HepG2 (cell line): Measurements from ENCODE around the gene ACBD6. TPM values are rescaled to one million over a fixed set of nuclear protein-coding genes. Genes with fewer than 3 reads are reported as not detected.

Experiments used
- ATAC-seq: fragments of 200-7000 bp; cut with Tn5 transposase; 3 replicates; pipeline ENCODE4 v1.9.1; 2020; ENCODE audit warnings: mild to moderate bottlenecking, moderate library complexity
- BruUV-seq: library from RNA; stranded (reverse); fragments of 400-500 nt; replicated peaks from 2 replicates; lab custom pipeline; 2021; lab: Mats Ljungman, UMichigan
- CTCF ChIA-PET: fragments of 300-600 bp; formaldehyde crosslinking; extraction: SDS; loops from one replicate; lab custom pipeline; 2021; ENCODE audit warnings: low total read pairs, inconsistent platforms, low intra/inter-chr PET ratio; lab: Yijun Ruan, JAX
- POLR2A ChIA-PET: fragments of 350-600 bp; sonication (Branson Sonifier 250); formaldehyde crosslinking; loops from one replicate; lab custom pipeline; 2020; ENCODE audit warnings: antibody characterized with exemption, inconsistent platforms; lab: Yijun Ruan, JAX
- DNase-seq: peaks from one replicate; pipeline ENCODE4 v3.0.0-alpha.2; 2015; ENCODE audit warnings: low spot score
- FAIRE-seq: peaks from 3 replicates; lab custom pipeline; 2011; peaks lifted over from hg19 to GRCh38; lab: Jason Lieb, UNC
- H2AFZ ChIP-seq: one replicate; pipeline ENCODE4 v1.6.1; 2011; ENCODE audit warnings: low read length, inconsistent platforms
- H3K27ac ChIP-seq: fragments of 300-600 bp; 3 replicates; pipeline ENCODE4 v1.8.0; 2011; ENCODE audit warnings: mixed run types, mild to moderate bottlenecking, mixed read lengths, low read length, inconsistent platforms; ENCODE audit not compliant: insufficient read depth; ENCODE audit errors: extremely low read length
- H3K27me3 ChIP-seq, 2 experiments: fragments of 200-600 bp in 1 of 2; 2 replicates in 1 of 2; 3 replicates in 1 of 2; pipeline versions ENCODE4 v1.6.0 to v1.8.0; 2011; ENCODE audit warnings: low read length in 2 of 2, mild to moderate bottlenecking in 2 of 2, moderate library complexity in 2 of 2, inconsistent platforms in 1 of 2; ENCODE audit not compliant: insufficient read depth in 2 of 2, control insufficient read depth in 1 of 2
- H3K36me3 ChIP-seq, 2 experiments: fragments of 200-600 bp in 1 of 2; replicated peaks in 1 of 2; 2 replicates in 1 of 2; 3 replicates in 1 of 2; pipeline versions ENCODE4 v1.5.1 to v1.8.0; 2011; ENCODE audit warnings: low read length in 2 of 2, inconsistent platforms in 1 of 2; ENCODE audit not compliant: insufficient read depth in 2 of 2, control insufficient read depth in 1 of 2
- H3K4me1 ChIP-seq: 2 replicates; pipeline ENCODE4 v1.5.1; 2012; ENCODE audit warnings: low read length, inconsistent platforms; ENCODE audit not compliant: insufficient read depth
- H3K4me2 ChIP-seq: 2 replicates; pipeline ENCODE4 v1.6.0; 2011; ENCODE audit warnings: low read depth, low read length, inconsistent platforms
- H3K4me3 ChIP-seq, 3 experiments: fragments of 200-600 bp in 1 of 3; sonication (generic), shearing (Covaris generic) in 1 of 3; replicated peaks in 1 of 3; 2 replicates each; pipeline ENCODE4 v1.5.1; 2011 to 2016; ENCODE audit warnings: low read length in 3 of 3, inconsistent platforms in 2 of 3, low read depth in 2 of 3, mild to moderate bottlenecking in 2 of 3, control low read depth in 1 of 3, mixed read lengths in 1 of 3; ENCODE audit not compliant: insufficient read depth in 1 of 3
- H3K79me2 ChIP-seq: one replicate; pipeline ENCODE4 v1.6.1; 2011; ENCODE audit warnings: low read length, inconsistent platforms; ENCODE audit not compliant: insufficient read depth
- H3K9ac ChIP-seq: 2 replicates; pipeline ENCODE4 v1.6.0; 2011; ENCODE audit warnings: mild to moderate bottlenecking, low read depth, low read length, inconsistent platforms; ENCODE audit not compliant: insufficient read depth
- H3K9me3 ChIP-seq: 2 replicates; pipeline ENCODE4 v1.5.1; 2012; ENCODE audit warnings: mild to moderate bottlenecking, low read length
- H4K20me1 ChIP-seq: 2 replicates; pipeline ENCODE4 v1.6.0; 2011; ENCODE audit warnings: inconsistent platforms, mild to moderate bottlenecking, low read length, moderate library complexity; ENCODE audit not compliant: insufficient read depth
- AKAP8 ChIP-seq: sonication (generic); formaldehyde crosslinking; IDR thresholded peaks from 2 replicates; pipeline ENCODE4 v1.5.1; 2020; ENCODE audit warnings: mild to moderate bottlenecking, missing genetic modification reagents
- GABPA ChIP-seq, 2 experiments: IDR thresholded peaks; 2 replicates each; pipeline ENCODE4 v1.6.1; 2011 to 2016; ENCODE audit warnings: low read depth in 2 of 2, low read length in 1 of 2, missing biosample characterization in 1 of 2, missing genetic modification characterization in 1 of 2
- NFYC ChIP-seq: IDR thresholded peaks from 2 replicates; pipeline ENCODE4 v1.6.1; 2016; ENCODE audit warnings: missing genetic modification reagents, missing compliant biosample characterization
- RELA ChIP-seq: sonication (generic); formaldehyde crosslinking; IDR thresholded peaks from 2 replicates; pipeline ENCODE4 v1.4.0; 2020; ENCODE audit warnings: missing genetic modification reagents
- RXRA ChIP-seq: sonication (generic); formaldehyde crosslinking; IDR thresholded peaks from 2 replicates; pipeline ENCODE4 v1.5.1; 2020; ENCODE audit warnings: missing genetic modification reagents
- SNAPC5 ChIP-seq: sonication (generic); formaldehyde crosslinking; IDR thresholded peaks from 2 replicates; pipeline ENCODE4 v1.8.1; 2023; ENCODE audit warnings: mild to moderate bottlenecking, missing genetic modification reagents, borderline replicate concordance
- TMF1 ChIP-seq: sonication (generic); formaldehyde crosslinking; IDR thresholded peaks from 2 replicates; pipeline ENCODE4 v1.8.1; 2022; ENCODE audit warnings: low read depth, missing genetic modification reagents
- ZBTB21 ChIP-seq: sonication (generic); formaldehyde crosslinking; IDR thresholded peaks from 2 replicates; pipeline ENCODE4 v1.4.0; 2020; ENCODE audit warnings: missing genetic modification reagents
- ZHX1 ChIP-seq: sonication (generic); formaldehyde crosslinking; IDR thresholded peaks from 2 replicates; pipeline ENCODE4 v1.8.1; 2022; ENCODE audit warnings: low read depth, mild to moderate bottlenecking, missing genetic modification reagents
- ZNF234 ChIP-seq: sonication (generic); formaldehyde crosslinking; conservative IDR thresholded peaks from 2 replicates; pipeline ENCODE4 v1.5.1; 2020; ENCODE audit warnings: mild to moderate bottlenecking, missing genetic modification reagents
- ZNF281 ChIP-seq: sonication (generic); formaldehyde crosslinking; IDR thresholded peaks from 2 replicates; pipeline ENCODE4 v1.4.0; 2020; ENCODE audit warnings: missing genetic modification reagents, borderline replicate concordance
- WGBS: methylation state at CpG from one replicate; pipeline ENCODE4 v1.1.6; 2017; ENCODE audit warnings: low lambda C conversion rate; 5-methylcytosine and 5-hydroxymethylcytosine counted together
- in situ Hi-C: cut with HindIII; loops from 2 replicates; pipeline ENCODE4 v1.10.0; 2017; ENCODE audit warnings: low pct_unique_long_range_greater_than_20kb; ENCODE audit not compliant: extremely low pct_ligation_motif_present
- intact Hi-C: fragments of 100-400 bp; cut with micrococcal nuclease; formaldehyde crosslinking; loops from one replicate; pipeline ENCODE4 v1.10.0; 2022; ENCODE audit not compliant: unreplicated experiment
- polyA plus RNA-seq, 8 experiments: library from polyadenylated mRNA; depleted of rRNA in 3 of 8; stranded (reverse) in 7 of 8; unstranded in 1 of 8; fragments of >200 nt; fragmentation: Illumina TruSeq in 4 of 8; extraction: Trizol in 4 of 8; gene quantifications; 2 replicates each; pipeline versions ENCODE4 v1.2.1 to v1.2.3, GENCODE V29; 2011 to 2016; ENCODE audit warnings: low read depth in 4 of 8, missing spikeins in 1 of 8, mixed read lengths in 1 of 8; ENCODE audit not compliant: insufficient read depth in 1 of 8
- total RNA-seq, 5 experiments: library from RNA; depleted of rRNA; stranded (reverse); fragments of >200 nt; fragmentation: Illumina TruSeq; extraction: Trizol; gene quantifications; 2 replicates each; pipeline ENCODE4 v1.2.3, GENCODE V29; 2016; ENCODE audit warnings: low read depth in 1 of 5

ACBD6 gene
- total and polyA plus RNA-seq, 2 of the 13 experiments (the other 11 are each of a cell fraction or from before 2014, with no cell fraction given): 33.5 to 47.2 TPM

GRCh38 chr1:180254854-180255253 is 247.5 kb downstream of the ACBD6 start:
- TF ChIP-seq ZBTB21 (no peak), ZNF234 (CRISPR knock-in tag) (no peak), GABPA (IDR thresholded peaks at IDR 0.05; ENCODE audit: low read depth, low read length) (no peak), GABPA (CRISPR knock-in tag; IDR thresholded peaks at IDR 0.05; ENCODE audit: low read depth) (no peak)
- Histone ChIP-seq H2AFZ (no peak overlapping the region), H3K9me3 (no peaks in the 10 kb centered on the region), H3K4me3 (peak overlapping the region in 1 of 3 experiments; percentile 65; a peak in 1 of 6 replicates), H3K4me2 (peak overlapping the region; percentile 93; the same call in 1 of the 2 replicates), H3K79me2 (no peaks in the 10 kb centered on the region), H3K4me1 (peaks cover 56% of the 10 kb centered on the region), H3K36me3 (no peaks in the 10 kb centered on the region), H3K27ac (no peak overlapping the region), H4K20me1 (no peaks in the 10 kb centered on the region), H3K9ac (no peak overlapping the region), H3K27me3 (peaks cover 4 to 24% of the 10 kb centered on the region in 2 experiments; a peak in 4 of 5 replicates)
- intact Hi-C loops (loop anchor here (5.0 kb wide), 1 partner anchor 227 kb away; no protein-coding TSS in a partner anchor), in situ Hi-C loops (loop anchor here (5.0 kb wide), 3 partner anchors 48 to 222 kb away; no protein-coding TSS in a partner anchor)
- CTCF ChIA-PET: interaction anchor here (1.3 kb wide), 1 partner anchor 228 kb away, joined by 4 read pairs; no protein-coding TSS in a partner anchor
- FAIRE-seq (no peak), ATAC-seq (no peak), DNase-seq (no peak)
- BruUV-seq: no TSS peak
- WGBS: 73% methylated on average over 7 of the region's 11 CpGs
- POLR2A ChIA-PET: no interaction called here

- H3K27ac ChIP-seq: no peak overlapping the region
- no peaks in the 10 kb centered on the region for H3K36me3 ChIP-seq
- peak overlapping the region; percentile 93 for H3K4me2 ChIP-seq
- H3K9me3 ChIP-seq: no peaks in the 10 kb centered on the region
- no peaks in the 10 kb centered on the region for H3K79me2 ChIP-seq
- DNase-seq: no peak
- no peak for ATAC-seq
- no peak overlapping the region; the same call in 1 of the 2 replicates for H3K9ac ChIP-seq
- WGBS: 74% methylated on average over 7 of the region's 9 CpGs
- no peak overlapping the region for H2AFZ ChIP-seq
- in situ Hi-C loops: loop anchor here (5.0 kb wide), 2 partner anchors 163 to 223 kb away; no protein-coding TSS in a partner anchor
- CTCF ChIA-PET: interaction anchor here (1.3 to 3.2 kb wide), 2 partner anchors 161 to 228 kb away, joined by 4 to 17 read pairs; no protein-coding TSS in a partner anchor
- H4K20me1 ChIP-seq: no peaks in the 10 kb centered on the region
- H3K27me3 ChIP-seq: peaks cover 2 to 20% of the 10 kb centered on the region in 2 experiments; a peak in 3 of 5 replicates
- intact Hi-C loops: loop anchor here (5.0 kb wide), 1 partner anchor 228 kb away; no protein-coding TSS in a partner anchor
- no TSS peak for BruUV-seq
- H3K4me3 ChIP-seq: peak overlapping the region in 2 of 3 experiments; percentile 11 to 65; a peak in 3 of 6 replicates
- FAIRE-seq: no peak
- POLR2A ChIA-PET: no interaction called here
- H3K4me1 ChIP-seq: peaks cover 60% of the 10 kb centered on the region
- TF ChIP-seq SNAPC5 (CRISPR knock-in tag): no peak
- no peak for TF ChIP-seq TMF1 (CRISPR knock-in tag)
- TF ChIP-seq RXRA (CRISPR knock-in tag): peak; percentile 5; the same call in 1 of the 2 replicates
- no peak for TF ChIP-seq ZHX1 (CRISPR knock-in tag)
- TF ChIP-seq AKAP8: no peak
- TF ChIP-seq ZNF281 (CRISPR knock-in tag): no peak
- no peak for TF ChIP-seq NFYC (CRISPR knock-in tag)
- TF ChIP-seq RELA (CRISPR knock-in tag): no peak
These were observed 247.9 kb downstream of the ACBD6 start for GRCh38 chr1:180254496-180254819.
